Lower leg skin (tissue), 3 donors: Measurements from ENCODE around the gene XKR8.

Experiments used
- CTCF ChIP-seq, 3 donors: fragments of 450-650 bp; IDR thresholded peaks; one replicate each; pipeline ENCODE4 v1.5.1; 2016; ENCODE audit warnings: antibody characterized with exemption in 3 of 3, mild to moderate bottlenecking in 3 of 3, moderate library complexity in 2 of 3
- POLR2A ChIP-seq, 2 donors: fragments of 450-650 bp; IDR thresholded peaks; one replicate each; pipeline ENCODE4 v1.6.1; 2016 to 2017; ENCODE audit warnings: antibody characterized with exemption in 2 of 2, mild to moderate bottlenecking in 1 of 2, moderate library complexity in 1 of 2

GRCh38 chr1:27912429-27912828 is 47.3 kb upstream of the XKR8 start:
- TF ChIP-seq CTCF (IDR thresholded peaks at IDR 0.05) (no peak), POLR2A (IDR thresholded peaks at IDR 0.05) (no peak)
